Neural crest cell (in vitro differentiated cells): ENCODE measurements around the gene SNED1. TPM values are rescaled to one million over a fixed set of nuclear protein-coding genes. Genes with fewer than 3 reads are reported as not detected.

Experiments used
- DNase-seq: peaks from one replicate; pipeline ENCODE4 v3.0.0; 2021; ENCODE audit warnings: low read depth, mixed read lengths, low spot score
- H3K27ac Mint-ChIP-seq: one replicate; pipeline ENCODE4 v1.8.0; 2021; ENCODE audit warnings: mild to moderate bottlenecking, mixed read lengths; ENCODE audit not compliant: unreplicated experiment
- H3K27me3 Mint-ChIP-seq: 2 replicates; pipeline ENCODE4 v1.8.0; 2021; ENCODE audit warnings: low read depth, mild to moderate bottlenecking, mixed read lengths
- H3K36me3 Mint-ChIP-seq: 2 replicates; pipeline ENCODE4 v1.8.0; 2021; ENCODE audit warnings: low read depth, mild to moderate bottlenecking, mixed read lengths
- H3K4me1 Mint-ChIP-seq: 2 replicates; pipeline ENCODE4 v1.8.0; 2021; ENCODE audit warnings: mixed read lengths
- H3K4me3 Mint-ChIP-seq: one replicate; pipeline ENCODE4 v1.8.0; 2021; ENCODE audit warnings: mild to moderate bottlenecking, mixed read lengths
- H3K9me3 Mint-ChIP-seq: 2 replicates; pipeline ENCODE4 v1.8.0; 2021; ENCODE audit warnings: mixed read lengths
- total RNA-seq: library from RNA; stranded (reverse); gene quantifications from 2 replicates; pipeline ENCODE4 v1.2.1, GENCODE V29; 2021
- TF ChIP-seq, protein P1 (sequence below): fragments of 200-600 bp; sonication (generic); conservative IDR thresholded peaks from 2 replicates; pipeline ENCODE4 v1.5.0; 2021; ENCODE audit warnings: antibody characterized with exemption, mild to moderate bottlenecking

Gene SNED1
- total RNA-seq, 1 donor from 2014 or later = 0.30 TPM

DNA sequence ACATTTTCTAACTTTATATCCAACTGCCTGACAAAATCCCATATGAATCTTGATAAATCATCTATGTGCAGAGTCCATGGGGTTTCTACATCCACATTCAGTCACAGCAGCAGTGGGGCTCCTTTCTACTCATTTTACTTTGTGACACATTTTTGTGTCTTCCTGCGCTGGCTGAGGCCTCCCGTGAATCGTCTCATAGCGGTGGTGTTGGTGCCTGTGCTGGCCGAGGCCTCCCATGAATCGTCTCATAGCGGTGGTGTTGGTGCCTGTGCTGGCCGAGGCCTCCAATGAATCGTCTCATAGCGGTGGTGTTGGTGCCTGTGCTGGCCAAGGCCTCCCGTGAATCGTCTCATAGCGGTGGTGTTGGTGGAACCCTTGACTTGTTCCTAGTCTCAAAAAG lies 17.0 kb downstream of the SNED1 start:
- no peaks in the 10 kb centered on the region for H3K4me1 Mint-ChIP-seq
- H3K36me3 Mint-ChIP-seq = no peaks in the 10 kb centered on the region
- no peaks in the 10 kb centered on the region for H3K27me3 Mint-ChIP-seq
- no peak overlapping the region for H3K27ac Mint-ChIP-seq
- H3K4me3 Mint-ChIP-seq = no peak overlapping the region
- TF ChIP-seq, protein P1, sequence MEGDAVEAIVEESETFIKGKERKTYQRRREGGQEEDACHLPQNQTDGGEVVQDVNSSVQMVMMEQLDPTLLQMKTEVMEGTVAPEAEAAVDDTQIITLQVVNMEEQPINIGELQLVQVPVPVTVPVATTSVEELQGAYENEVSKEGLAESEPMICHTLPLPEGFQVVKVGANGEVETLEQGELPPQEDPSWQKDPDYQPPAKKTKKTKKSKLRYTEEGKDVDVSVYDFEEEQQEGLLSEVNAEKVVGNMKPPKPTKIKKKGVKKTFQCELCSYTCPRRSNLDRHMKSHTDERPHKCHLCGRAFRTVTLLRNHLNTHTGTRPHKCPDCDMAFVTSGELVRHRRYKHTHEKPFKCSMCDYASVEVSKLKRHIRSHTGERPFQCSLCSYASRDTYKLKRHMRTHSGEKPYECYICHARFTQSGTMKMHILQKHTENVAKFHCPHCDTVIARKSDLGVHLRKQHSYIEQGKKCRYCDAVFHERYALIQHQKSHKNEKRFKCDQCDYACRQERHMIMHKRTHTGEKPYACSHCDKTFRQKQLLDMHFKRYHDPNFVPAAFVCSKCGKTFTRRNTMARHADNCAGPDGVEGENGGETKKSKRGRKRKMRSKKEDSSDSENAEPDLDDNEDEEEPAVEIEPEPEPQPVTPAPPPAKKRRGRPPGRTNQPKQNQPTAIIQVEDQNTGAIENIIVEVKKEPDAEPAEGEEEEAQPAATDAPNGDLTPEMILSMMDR = no peak
- no peaks in the 10 kb centered on the region for H3K9me3 Mint-ChIP-seq
- DNase-seq = no peak

DNA sequence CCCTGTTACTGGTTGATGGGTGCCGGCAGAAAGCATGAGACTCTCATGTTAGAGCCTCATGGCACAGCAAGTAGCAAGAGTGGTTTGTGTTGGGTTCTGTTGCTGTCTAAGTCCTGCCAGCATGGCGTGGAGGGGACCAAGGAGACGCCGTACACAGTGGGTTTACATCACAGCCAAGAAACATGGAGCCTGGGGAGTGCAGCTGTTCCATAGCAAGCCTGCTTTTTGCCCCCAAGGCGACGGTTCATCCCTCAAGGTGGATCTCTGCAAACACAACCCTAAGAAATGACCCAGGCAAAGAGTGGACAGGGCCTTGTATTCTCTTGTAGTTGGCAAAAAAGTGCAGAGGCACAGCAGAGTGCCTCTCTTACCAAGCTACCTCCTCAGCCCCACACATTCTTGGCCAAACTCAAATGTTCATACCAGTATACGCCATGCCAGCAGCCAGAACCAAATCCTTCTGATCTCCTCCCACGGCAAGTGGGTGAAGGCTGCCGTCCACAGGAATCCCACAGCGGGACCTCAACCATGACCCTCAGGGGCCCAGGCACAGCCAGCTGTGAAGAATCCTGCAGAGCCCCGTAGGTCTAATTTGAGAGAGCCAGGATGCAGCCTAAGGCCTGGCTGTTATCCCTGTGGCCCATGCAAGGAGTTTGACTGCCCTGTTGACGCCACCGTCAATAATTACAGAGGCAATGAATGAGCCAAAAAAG lies 19.0 kb downstream of the SNED1 start:
- H3K9me3 Mint-ChIP-seq = peaks cover 7% of the 10 kb centered on the region
- DNase-seq = no peak
- no peaks in the 10 kb centered on the region for H3K36me3 Mint-ChIP-seq
- TF ChIP-seq, protein P1 = no peak
- H3K27ac Mint-ChIP-seq = no peak overlapping the region
- H3K4me3 Mint-ChIP-seq = no peak overlapping the region
- no peaks in the 10 kb centered on the region for H3K4me1 Mint-ChIP-seq
- peaks cover 1% of the 10 kb centered on the region for H3K27me3 Mint-ChIP-seq

DNA sequence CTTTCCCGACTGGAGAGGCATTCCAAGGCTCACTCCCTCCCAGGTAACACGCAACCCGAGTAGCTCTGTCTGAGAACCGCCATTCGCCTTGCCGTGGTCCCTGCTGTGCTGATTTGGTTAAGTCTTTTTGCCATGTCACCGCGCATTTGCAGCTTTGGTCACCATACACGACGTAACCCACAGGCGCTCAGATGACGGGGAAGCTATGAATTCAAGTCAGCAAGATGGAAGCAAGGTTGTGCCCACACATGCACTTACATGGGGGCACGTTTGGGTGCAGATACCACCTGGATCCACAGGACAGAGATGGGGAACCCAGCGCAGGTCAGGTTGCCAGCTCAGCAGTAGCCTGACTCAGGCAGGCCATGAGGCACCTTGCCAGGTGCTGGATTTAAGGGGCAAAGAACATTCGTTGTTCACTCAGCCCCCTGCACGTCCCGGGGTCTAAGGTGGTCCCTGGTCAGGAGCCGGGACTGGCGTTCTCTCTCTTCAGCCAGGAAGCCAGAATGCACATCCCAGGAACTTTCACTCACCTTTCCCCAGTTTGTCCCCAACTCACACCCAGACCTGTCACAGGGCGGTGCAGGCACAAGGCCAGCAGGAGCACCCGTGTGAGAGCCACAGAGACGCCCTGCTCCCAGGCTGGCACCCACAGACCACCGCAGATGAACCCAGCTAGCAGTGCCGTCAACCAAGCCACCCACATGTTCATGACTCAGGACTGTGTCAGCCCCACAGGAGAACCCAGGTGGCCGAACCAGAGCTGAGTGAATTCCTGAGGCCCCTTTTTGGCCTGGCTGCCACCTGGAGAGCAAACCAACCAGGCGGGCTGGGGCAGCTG lies 19.9 kb downstream of the SNED1 start:
- Mint-ChIP-seq H3K9me3 (peaks cover 7% of the 10 kb centered on the region), H3K27me3 (peaks cover 2% of the 10 kb centered on the region), H3K36me3 (no peaks in the 10 kb centered on the region), H3K4me3 (no peak overlapping the region), H3K27ac (no peak overlapping the region), H3K4me1 (no peaks in the 10 kb centered on the region)
- TF ChIP-seq, protein P1 = no peak
- no peak for DNase-seq

- Mint-ChIP-seq H3K4me1 (no peaks in the 10 kb centered on the region), H3K9me3 (peaks cover 10% of the 10 kb centered on the region), H3K27me3 (peaks cover 2% of the 10 kb centered on the region), H3K4me3 (no peak overlapping the region), H3K36me3 (no peaks in the 10 kb centered on the region), H3K27ac (no peak overlapping the region)
- no peak for DNase-seq
- TF ChIP-seq, protein P1 = no peak
Measured at GRCh38 chr2:241019441-241020139, 21.2 kb downstream of the SNED1 start.

GRCh38 chr2:241020201-241020600 lies 21.8 kb downstream of the SNED1 start:
- TF ChIP-seq, protein P1 = no peak
- Mint-ChIP-seq H3K27me3 (peaks cover 2% of the 10 kb centered on the region), H3K4me3 (no peak overlapping the region), H3K27ac (no peak overlapping the region), H3K9me3 (peaks cover 13% of the 10 kb centered on the region), H3K4me1 (no peaks in the 10 kb centered on the region), H3K36me3 (no peaks in the 10 kb centered on the region)
- DNase-seq = no peak
